ENCODE measurements around the gene C1orf50.

- TF ChIP-seq, protein P1, sequence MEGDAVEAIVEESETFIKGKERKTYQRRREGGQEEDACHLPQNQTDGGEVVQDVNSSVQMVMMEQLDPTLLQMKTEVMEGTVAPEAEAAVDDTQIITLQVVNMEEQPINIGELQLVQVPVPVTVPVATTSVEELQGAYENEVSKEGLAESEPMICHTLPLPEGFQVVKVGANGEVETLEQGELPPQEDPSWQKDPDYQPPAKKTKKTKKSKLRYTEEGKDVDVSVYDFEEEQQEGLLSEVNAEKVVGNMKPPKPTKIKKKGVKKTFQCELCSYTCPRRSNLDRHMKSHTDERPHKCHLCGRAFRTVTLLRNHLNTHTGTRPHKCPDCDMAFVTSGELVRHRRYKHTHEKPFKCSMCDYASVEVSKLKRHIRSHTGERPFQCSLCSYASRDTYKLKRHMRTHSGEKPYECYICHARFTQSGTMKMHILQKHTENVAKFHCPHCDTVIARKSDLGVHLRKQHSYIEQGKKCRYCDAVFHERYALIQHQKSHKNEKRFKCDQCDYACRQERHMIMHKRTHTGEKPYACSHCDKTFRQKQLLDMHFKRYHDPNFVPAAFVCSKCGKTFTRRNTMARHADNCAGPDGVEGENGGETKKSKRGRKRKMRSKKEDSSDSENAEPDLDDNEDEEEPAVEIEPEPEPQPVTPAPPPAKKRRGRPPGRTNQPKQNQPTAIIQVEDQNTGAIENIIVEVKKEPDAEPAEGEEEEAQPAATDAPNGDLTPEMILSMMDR (IDR thresholded peaks at IDR 0.05; ENCODE audit: extremely low read depth in 1 of 2, insufficient read depth in 1 of 2, low read depth in 1 of 2, low read length in 2 of 2), result no peak
- TF ChIP-seq EZH2 (IDR thresholded peaks at IDR 0.05; ENCODE audit: borderline replicate concordance, low read depth, low read length, severe bottlenecking), result no peak
- TF ChIP-seq POLR2A (IDR thresholded peaks at IDR 0.05; ENCODE audit: low read depth, low read length), result no peak
Measured at GRCh38 chr1:42822800-42823392, 55.8 kb downstream of the C1orf50 start.

All from endothelial cell of umbilical vein (primary cell).